Measurements from ENCODE around the gene TIAM1. TPM values are rescaled to one million over a fixed set of nuclear protein-coding genes. Genes with fewer than 3 reads are reported as not detected.
A peak's percentile ranks its signal among the peaks of the same experiment; 100 is the strongest.

TIAM1 gene
- total and polyA plus RNA-seq, 2 experiments from 2014 or later, result 3.2 to 7.6 TPM

DNA sequence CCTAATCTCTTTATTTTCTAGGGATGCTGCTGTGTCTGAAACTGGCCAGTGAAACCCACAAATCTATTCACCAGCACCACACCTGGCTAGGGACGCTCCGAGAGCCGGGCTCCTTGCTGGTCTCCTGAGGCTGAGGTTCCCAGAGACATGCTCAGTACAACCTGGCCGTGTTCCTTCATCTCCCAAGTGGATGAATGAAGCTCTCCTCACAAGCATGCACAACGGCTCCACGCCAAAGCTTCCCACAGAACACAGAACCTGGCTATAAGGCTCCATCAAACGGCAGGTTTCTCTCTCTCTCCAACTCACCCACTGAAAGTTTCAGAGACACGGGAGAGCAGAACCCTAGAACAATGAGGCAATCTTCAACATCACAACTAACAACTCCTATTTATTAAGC lies 82.3 kb downstream of the TIAM1 start:
- H3F3A ChIP-seq (ENCODE audit: insufficient read depth), result no peaks in the 10 kb centered on the region
- WGBS, 2 experiments (ENCODE audit: low coverage in 1 of 2, low lambda C conversion rate in 2 of 2, missing lambda C conversion rate in 2 of 2), result 98% methylated on average over 8 of the region's 8 CpGs
- no peaks in the 10 kb centered on the region for H3K79me2 ChIP-seq (ENCODE audit: insufficient read depth)
- 0 out of 2 replicates have a peak, but pooled peaks cover 7% of the 10 kb centered on the region for H3K4me1 ChIP-seq (ENCODE audit: insufficient read depth)
- DNase-seq, result no peak
- H3K36me3 ChIP-seq (ENCODE audit: low read depth), result no peaks in the 10 kb centered on the region
- TF ChIP-seq EZH2phosphoT487 (IDR thresholded peaks at IDR 0.05; ENCODE audit: insufficient read depth, low read depth) (no peak), EZH2 (IDR thresholded peaks at IDR 0.05; ENCODE audit: insufficient read depth, poor library complexity, severe bottlenecking) (no peak)
- no peak overlapping the region for H3K27ac ChIP-seq
- no peak overlapping the region for H3K4me2 ChIP-seq (ENCODE audit: unreplicated experiment)
- in situ Hi-C loops (cut with MboI), result no loop called here
- H3K9ac ChIP-seq, result no peak overlapping the region
- H4K20me1 ChIP-seq (ENCODE audit: insufficient read depth), result no peaks in the 10 kb centered on the region
- no peaks in the 10 kb centered on the region for H3K9me2 ChIP-seq (ENCODE audit: insufficient read depth)
- H3K27me3 ChIP-seq (replicated peaks; ENCODE audit: insufficient read depth), result no peaks in the 10 kb centered on the region
- H2AFZ ChIP-seq, result no peak overlapping the region
- H3K4me3 ChIP-seq, result no peak overlapping the region
- no peaks in the 10 kb centered on the region for H3K9me3 ChIP-seq (ENCODE audit: low read depth)

DNA sequence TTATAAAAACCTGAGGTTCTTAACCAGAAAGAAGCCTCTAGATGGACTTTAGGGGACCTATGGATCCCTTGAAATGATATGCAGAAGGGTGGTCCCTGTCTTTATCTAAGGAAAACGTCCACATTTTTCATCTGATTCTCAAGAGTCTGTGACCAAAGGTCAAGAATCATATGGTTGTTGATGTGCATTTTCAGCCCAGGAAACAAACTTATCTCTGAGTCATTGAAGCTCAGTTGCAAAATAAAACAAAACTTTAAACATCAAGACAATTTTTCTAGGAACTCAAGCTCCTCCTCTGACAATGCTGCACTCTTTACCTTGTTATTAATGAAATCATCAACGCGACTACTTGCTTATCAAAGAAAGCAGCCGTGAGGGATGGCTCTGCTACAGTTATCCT lies 83.3 kb downstream of the TIAM1 start:
- no peak overlapping the region for H3K9ac ChIP-seq
- H3K9me3 ChIP-seq (ENCODE audit: low read depth), result no peaks in the 10 kb centered on the region
- no peaks in the 10 kb centered on the region for H4K20me1 ChIP-seq (ENCODE audit: insufficient read depth)
- no peaks in the 10 kb centered on the region for H3K79me2 ChIP-seq (ENCODE audit: insufficient read depth)
- H3K27ac ChIP-seq, result no peak overlapping the region
- H3K4me3 ChIP-seq, result no peak overlapping the region
- TF ChIP-seq EZH2 (IDR thresholded peaks at IDR 0.05; ENCODE audit: insufficient read depth, poor library complexity, severe bottlenecking) (no peak), EZH2phosphoT487 (IDR thresholded peaks at IDR 0.05; ENCODE audit: insufficient read depth, low read depth) (no peak)
- peak; percentile 27 for DNase-seq
- no peak overlapping the region for H3K4me2 ChIP-seq (ENCODE audit: unreplicated experiment)
- no peaks in the 10 kb centered on the region for H3K36me3 ChIP-seq (ENCODE audit: low read depth)
- H3F3A ChIP-seq (ENCODE audit: insufficient read depth), result no peaks in the 10 kb centered on the region
- WGBS, 2 experiments (ENCODE audit: low coverage in 1 of 2, low lambda C conversion rate in 2 of 2, missing lambda C conversion rate in 2 of 2), result 77 to 78% methylated on average over 4 of the region's 4 CpGs
- H3K27me3 ChIP-seq (replicated peaks; ENCODE audit: insufficient read depth), result no peaks in the 10 kb centered on the region
- no peaks in the 10 kb centered on the region for H3K9me2 ChIP-seq (ENCODE audit: insufficient read depth)
- in situ Hi-C loops (cut with MboI), result no loop called here
- no peak overlapping the region for H2AFZ ChIP-seq
- H3K4me1 ChIP-seq (ENCODE audit: insufficient read depth), result 0 out of 2 replicates have a peak, but pooled peaks cover 7% of the 10 kb centered on the region

DNA sequence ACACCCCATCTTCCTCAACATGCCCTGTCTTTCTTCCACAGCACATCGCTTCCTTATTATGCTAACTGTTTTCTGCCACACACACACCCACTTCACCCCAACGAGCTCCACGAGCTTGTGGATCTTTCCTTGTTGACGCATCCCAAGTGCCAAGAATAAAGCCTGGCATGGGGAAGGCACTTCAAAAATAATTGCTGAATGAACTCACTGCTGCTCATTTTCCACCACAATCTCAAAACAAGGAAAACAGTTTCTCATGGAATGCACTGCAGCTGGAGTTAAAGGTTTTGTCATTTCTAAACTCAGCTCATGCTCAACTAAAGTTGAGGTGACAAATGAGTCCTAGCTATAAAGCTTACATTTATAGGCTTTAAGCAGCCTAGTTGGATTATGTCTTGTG lies 86.0 kb downstream of the TIAM1 start:
- Histone ChIP-seq H3F3A (ENCODE audit: insufficient read depth) (no peaks in the 10 kb centered on the region), H2AFZ (no peak overlapping the region), H3K27ac (no peak overlapping the region), H3K79me2 (ENCODE audit: insufficient read depth) (no peaks in the 10 kb centered on the region), H3K9me3 (ENCODE audit: low read depth) (no peaks in the 10 kb centered on the region), H3K4me3 (no peak overlapping the region), H3K9me2 (ENCODE audit: insufficient read depth) (no peaks in the 10 kb centered on the region), H3K4me2 (ENCODE audit: unreplicated experiment) (no peak overlapping the region), H3K9ac (no peak overlapping the region), H3K27me3 (replicated peaks; ENCODE audit: insufficient read depth) (no peaks in the 10 kb centered on the region), H3K36me3 (ENCODE audit: low read depth) (no peaks in the 10 kb centered on the region), H3K4me1 (ENCODE audit: insufficient read depth) (0 out of 2 replicates have a peak, but pooled peaks cover 7% of the 10 kb centered on the region), H4K20me1 (ENCODE audit: insufficient read depth) (no peaks in the 10 kb centered on the region)
- TF ChIP-seq EZH2 (IDR thresholded peaks at IDR 0.05; ENCODE audit: insufficient read depth, poor library complexity, severe bottlenecking), result no peak
- no peak for TF ChIP-seq EZH2phosphoT487 (IDR thresholded peaks at IDR 0.05; ENCODE audit: insufficient read depth, low read depth)
- WGBS, 2 experiments (ENCODE audit: low coverage in 1 of 2, low lambda C conversion rate in 2 of 2, missing lambda C conversion rate in 2 of 2), result 92% methylated on average over 4 of the region's 4 CpGs
- in situ Hi-C loops (cut with MboI), result no loop called here
- DNase-seq, result no peak

DNA sequence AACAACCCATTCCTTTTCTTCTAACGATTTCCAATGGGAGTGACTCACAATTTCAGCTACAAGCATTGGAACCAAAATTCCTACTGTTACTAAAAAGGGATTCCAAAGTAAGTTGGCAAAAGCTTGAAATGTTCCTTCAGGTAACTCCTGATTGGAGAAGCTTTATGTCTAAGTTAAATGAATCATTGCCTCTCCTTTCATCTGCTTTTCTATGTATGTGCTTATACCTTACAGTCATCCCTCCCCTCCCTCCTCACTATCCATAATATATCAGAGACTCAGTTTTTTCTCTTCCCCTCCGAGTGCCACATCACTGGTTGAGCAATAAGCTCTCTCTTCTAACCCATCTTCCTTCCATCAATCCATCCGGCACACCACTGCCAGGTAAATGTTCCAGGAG lies 86.8 kb downstream of the TIAM1 start:
- no peak overlapping the region for H3K9ac ChIP-seq
- no peaks in the 10 kb centered on the region for H3K9me3 ChIP-seq (ENCODE audit: low read depth)
- H2AFZ ChIP-seq, result no peak overlapping the region
- 0 out of 2 replicates have a peak, but pooled peaks cover 7% of the 10 kb centered on the region for H3K4me1 ChIP-seq (ENCODE audit: insufficient read depth)
- no peak for TF ChIP-seq EZH2 (IDR thresholded peaks at IDR 0.05; ENCODE audit: insufficient read depth, poor library complexity, severe bottlenecking)
- no peak for TF ChIP-seq EZH2phosphoT487 (IDR thresholded peaks at IDR 0.05; ENCODE audit: insufficient read depth, low read depth)
- no peaks in the 10 kb centered on the region for H3K27me3 ChIP-seq (replicated peaks; ENCODE audit: insufficient read depth)
- H3K9me2 ChIP-seq (ENCODE audit: insufficient read depth), result no peaks in the 10 kb centered on the region
- no peak overlapping the region for H3K27ac ChIP-seq
- no peak overlapping the region for H3K4me2 ChIP-seq (ENCODE audit: unreplicated experiment)
- DNase-seq, result no peak
- in situ Hi-C loops (cut with MboI), result no loop called here
- H4K20me1 ChIP-seq (ENCODE audit: insufficient read depth), result no peaks in the 10 kb centered on the region
- no peaks in the 10 kb centered on the region for H3K79me2 ChIP-seq (ENCODE audit: insufficient read depth)
- H3K36me3 ChIP-seq (ENCODE audit: low read depth), result no peaks in the 10 kb centered on the region
- no peaks in the 10 kb centered on the region for H3F3A ChIP-seq (ENCODE audit: insufficient read depth)
- H3K4me3 ChIP-seq, result no peak overlapping the region
- 68 to 81% methylated on average over 3 of the region's 3 CpGs for WGBS, 2 experiments (ENCODE audit: low coverage in 1 of 2, low lambda C conversion rate in 2 of 2, missing lambda C conversion rate in 2 of 2)

DNA sequence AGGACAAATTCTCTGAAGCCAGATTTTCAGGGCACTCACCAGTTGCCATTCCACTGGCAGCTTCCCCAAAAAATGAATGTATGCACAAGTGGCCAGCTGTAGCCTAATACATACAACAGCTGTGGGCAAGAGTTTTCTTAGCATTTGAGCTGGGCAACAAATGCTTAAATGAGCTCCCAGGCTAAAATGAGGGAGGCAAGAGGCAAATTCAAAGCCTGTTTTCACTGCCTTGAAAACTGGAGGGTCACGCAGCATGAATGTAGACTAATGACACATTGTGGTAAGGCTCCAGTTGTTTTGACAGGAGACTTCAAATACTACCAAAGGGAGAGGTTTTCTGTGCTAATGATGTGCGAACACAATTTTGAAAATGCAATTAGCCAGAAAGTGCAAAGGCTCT lies 88.2 kb downstream of the TIAM1 start:
- Histone ChIP-seq H4K20me1 (ENCODE audit: insufficient read depth) (no peaks in the 10 kb centered on the region), H3F3A (ENCODE audit: insufficient read depth) (no peaks in the 10 kb centered on the region), H3K4me1 (ENCODE audit: insufficient read depth) (0 out of 2 replicates have a peak, but pooled peaks cover 5% of the 10 kb centered on the region), H3K27ac (no peak overlapping the region), H3K36me3 (ENCODE audit: low read depth) (no peaks in the 10 kb centered on the region), H3K4me3 (no peak overlapping the region), H3K9me3 (ENCODE audit: low read depth) (no peaks in the 10 kb centered on the region), H3K9ac (no peak overlapping the region), H2AFZ (no peak overlapping the region), H3K79me2 (ENCODE audit: insufficient read depth) (no peaks in the 10 kb centered on the region), H3K9me2 (ENCODE audit: insufficient read depth) (no peaks in the 10 kb centered on the region), H3K4me2 (ENCODE audit: unreplicated experiment) (no peak overlapping the region), H3K27me3 (replicated peaks; ENCODE audit: insufficient read depth) (no peaks in the 10 kb centered on the region)
- DNase-seq, result no peak
- in situ Hi-C loops (cut with MboI), result no loop called here
- 91 to 94% methylated on average over 2 of the region's 2 CpGs for WGBS, 2 experiments (ENCODE audit: low coverage in 1 of 2, low lambda C conversion rate in 2 of 2, missing lambda C conversion rate in 2 of 2)
- TF ChIP-seq EZH2 (IDR thresholded peaks at IDR 0.05; ENCODE audit: insufficient read depth, poor library complexity, severe bottlenecking), result no peak
- no peak for TF ChIP-seq EZH2phosphoT487 (IDR thresholded peaks at IDR 0.05; ENCODE audit: insufficient read depth, low read depth)

Data from GM23248 (cell line).